Measurements from ENCODE around the gene ADGRD1.
"Not testable (repeated sequence)": the region's sequence is repeated elsewhere in the genome, so short reads cannot be mapped to it uniquely, and the experiment has no call there.

Gene ADGRD1

GRCh38 chr12:131053567-131053966, 99.9 kb downstream of the ADGRD1 start:
- no peak for DNase-seq (ENCODE audit: low read depth in 3 of 3, low spot score in 1 of 3)

DNA sequence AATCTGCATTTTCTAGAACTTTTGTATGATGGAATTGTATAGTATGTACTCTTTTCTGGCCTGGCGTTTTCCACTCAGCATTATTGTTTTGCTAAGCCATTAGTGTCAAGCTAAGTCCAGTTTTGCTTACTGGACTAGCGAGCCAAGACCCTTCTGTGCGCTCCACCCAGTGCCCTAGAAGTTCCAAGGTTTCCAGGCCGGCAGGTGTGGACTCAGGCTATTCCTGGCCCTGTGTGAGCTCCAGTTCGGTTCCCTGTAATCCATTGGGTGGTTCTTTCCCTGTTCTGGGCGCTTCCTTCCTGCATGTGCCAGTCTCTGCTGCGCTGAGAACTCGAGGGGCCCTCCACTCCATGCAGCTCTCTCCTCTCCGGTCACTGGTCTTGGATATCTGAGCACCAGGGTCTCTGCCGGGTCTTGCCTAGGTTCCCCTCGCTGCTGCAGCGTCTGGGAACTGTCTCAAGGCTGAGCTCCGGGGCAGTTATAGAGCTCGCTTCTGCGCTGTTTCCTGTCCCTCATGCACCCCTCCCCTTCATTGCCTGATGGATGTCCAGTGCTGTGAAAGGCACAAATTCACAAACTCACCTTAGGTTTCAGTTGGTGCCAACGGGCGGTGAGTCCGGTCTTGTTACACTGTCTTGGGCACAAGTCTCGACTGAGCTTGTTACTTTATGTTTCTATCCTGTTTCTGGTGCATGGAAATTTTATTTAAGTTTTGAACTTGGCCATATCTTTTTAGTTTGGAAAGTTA, 100.8 kb downstream of the ADGRD1 start:
- no peak for DNase-seq (ENCODE audit: low read depth in 3 of 3, low spot score in 1 of 3)

GRCh38 chr12:131055093-131055465, 101.4 kb downstream of the ADGRD1 start:
- DNase-seq (ENCODE audit: low read depth in 3 of 3, low spot score in 1 of 3): no peak

- no peak for DNase-seq (ENCODE audit: low read depth in 3 of 3, low spot score in 1 of 3)
Observed at GRCh38 chr12:131055596-131056233, 102.0 kb downstream of the ADGRD1 start.

- no peak for DNase-seq (ENCODE audit: low read depth in 3 of 3, low spot score in 1 of 3)
Observed at GRCh38 chr12:131056626-131057025, 102.9 kb downstream of the ADGRD1 start.

DNA sequence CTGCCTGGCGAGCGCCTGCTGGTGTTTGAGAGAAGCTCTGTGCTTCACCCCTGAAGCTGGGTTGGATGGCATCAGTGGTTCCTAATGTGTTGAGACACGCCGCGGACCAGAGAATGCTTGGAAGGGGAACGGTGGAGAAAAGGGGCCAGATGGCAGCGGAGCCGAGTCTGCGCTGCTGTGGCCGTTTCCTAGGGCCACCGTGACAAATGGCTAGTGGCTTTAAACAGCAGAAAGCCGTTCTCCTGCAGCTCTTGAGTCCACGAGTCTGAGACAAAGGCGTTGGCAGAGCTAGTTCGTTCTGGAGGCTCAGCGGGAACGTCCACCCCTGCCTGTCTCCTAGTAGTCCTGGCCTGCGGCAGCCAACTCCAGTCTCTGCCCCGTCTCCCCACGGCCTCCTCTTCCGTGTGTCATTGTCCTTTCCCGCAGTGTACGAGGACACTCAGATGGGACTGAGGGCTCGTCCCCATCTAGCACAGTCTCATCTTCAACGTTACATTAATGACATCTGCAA, 103.6 kb downstream of the ADGRD1 start:
- DNase-seq (ENCODE audit: low read depth in 3 of 3, low spot score in 1 of 3): no peak

GRCh38 chr12:131057722-131058515, 104.2 kb downstream of the ADGRD1 start:
- DNase-seq (ENCODE audit: low read depth in 3 of 3, low spot score in 1 of 3): no peak

- no peak for DNase-seq (ENCODE audit: low read depth in 3 of 3, low spot score in 1 of 3)
Observed at GRCh38 chr12:131058700-131059099, 105.0 kb downstream of the ADGRD1 start.

DNA sequence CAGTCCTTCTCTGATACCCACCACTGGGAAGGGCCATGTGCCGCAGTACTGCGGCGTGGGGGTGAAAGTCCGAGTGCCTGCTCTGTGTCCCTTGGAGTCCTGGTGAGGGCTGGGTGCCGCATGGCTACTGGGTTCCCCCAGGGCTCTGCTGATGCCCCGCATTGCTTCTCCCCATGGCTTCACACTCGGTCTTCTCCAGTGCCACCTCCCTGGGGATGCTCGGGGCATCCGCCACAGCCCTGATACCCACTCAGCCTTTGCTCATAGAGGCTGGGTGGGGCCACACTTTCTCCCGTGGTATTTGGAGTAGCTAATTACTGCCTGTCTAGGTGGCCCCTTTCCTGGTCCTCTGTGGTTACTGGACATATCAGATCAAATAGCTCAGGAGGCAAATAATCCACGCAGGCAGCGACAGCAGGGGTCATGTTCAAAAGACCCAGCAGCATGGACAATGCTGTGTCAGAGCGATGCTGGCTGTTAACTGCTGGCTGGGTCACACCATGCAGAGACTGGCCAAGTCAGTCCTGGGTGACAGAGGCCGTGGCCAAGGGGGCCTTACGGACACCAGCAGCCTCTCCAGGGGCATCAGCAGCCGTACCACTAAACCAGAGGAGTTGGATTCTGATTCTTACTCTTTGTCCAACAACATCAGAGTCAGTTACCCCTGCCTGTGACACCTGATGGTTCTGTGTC, 106.5 kb downstream of the ADGRD1 start:
- DNase-seq (ENCODE audit: low read depth in 3 of 3, low spot score in 1 of 3): no peak

GRCh38 chr12:131061041-131061806, 107.5 kb downstream of the ADGRD1 start:
- DNase-seq (ENCODE audit: low read depth in 3 of 3, low spot score in 1 of 3): no peak

DNA sequence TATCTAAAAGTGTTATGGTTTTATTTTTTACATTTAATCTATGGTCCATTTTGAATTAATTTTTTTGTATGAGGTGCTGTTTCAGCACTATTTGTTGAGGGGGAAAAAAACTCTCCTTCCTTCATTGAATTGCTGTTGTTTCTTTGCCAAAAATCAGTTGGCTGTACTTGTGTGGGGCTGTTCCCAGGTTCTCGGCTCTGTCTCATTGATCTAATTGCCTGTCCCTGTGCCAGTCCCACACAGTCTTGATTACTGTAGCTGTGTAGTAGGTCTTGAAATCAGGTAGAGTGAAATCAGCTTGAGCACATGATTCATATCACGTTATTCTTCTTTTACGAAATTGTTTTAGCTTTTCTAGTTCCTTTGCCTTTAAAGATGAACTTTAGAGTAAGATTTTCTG, 109.7 kb downstream of the ADGRD1 start:
- DNase-seq (ENCODE audit: low read depth in 3 of 3, low spot score in 1 of 3): no peak

DNA sequence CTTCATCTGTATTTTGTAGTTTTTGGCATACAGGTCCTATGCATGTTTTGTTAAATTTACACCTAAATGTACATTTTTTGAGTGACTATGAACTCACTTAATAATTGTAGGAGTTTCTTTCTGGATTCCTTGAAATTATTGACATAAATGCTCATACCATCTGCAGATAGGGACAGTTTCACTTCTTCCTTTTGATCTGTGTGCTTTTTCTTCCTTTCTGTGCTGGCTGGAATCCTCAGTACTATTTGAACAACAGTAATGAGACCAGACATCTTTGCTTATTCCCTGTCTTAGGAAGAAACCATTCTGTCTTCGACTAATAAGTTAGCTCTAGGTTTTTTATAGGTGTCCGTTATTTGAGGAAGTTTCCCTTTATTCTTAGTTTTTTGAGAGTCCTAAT, 110.3 kb downstream of the ADGRD1 start:
- DNase-seq (ENCODE audit: low read depth in 3 of 3, low spot score in 1 of 3): no peak

- DNase-seq (ENCODE audit: low read depth in 3 of 3, low spot score in 1 of 3): no peak
Observed at GRCh38 chr12:131065279-131065678, 111.6 kb downstream of the ADGRD1 start.

DNA sequence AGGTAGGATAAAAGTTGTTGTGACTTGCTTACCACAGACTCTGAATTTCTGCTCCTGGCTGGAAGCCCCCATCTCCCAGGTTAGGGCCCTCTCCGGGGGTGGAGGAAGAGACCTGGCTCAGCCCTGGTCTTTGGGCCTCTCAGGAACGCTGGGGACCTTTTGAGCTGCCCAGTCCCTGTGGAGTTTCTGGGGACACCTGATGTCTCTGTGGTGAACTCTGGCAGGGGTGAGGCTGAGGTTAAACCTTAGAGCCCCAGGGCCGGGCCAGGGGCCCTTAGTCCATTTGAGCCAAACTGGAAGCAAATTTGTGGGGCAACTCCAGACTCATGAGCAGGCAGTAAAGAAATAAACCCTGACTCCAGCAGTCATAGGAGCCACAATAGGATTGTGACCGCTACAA, 112.1 kb downstream of the ADGRD1 start:
- DNase-seq (ENCODE audit: low read depth in 3 of 3, low spot score in 1 of 3): no peak

GRCh38 chr12:131066207-131066885, 112.6 kb downstream of the ADGRD1 start:
- DNase-seq (ENCODE audit: low read depth in 3 of 3, low spot score in 1 of 3): no peak

GRCh38 chr12:131066886-131067490, 113.3 kb downstream of the ADGRD1 start:
- DNase-seq (ENCODE audit: low read depth in 3 of 3, low spot score in 1 of 3): no peak

DNA sequence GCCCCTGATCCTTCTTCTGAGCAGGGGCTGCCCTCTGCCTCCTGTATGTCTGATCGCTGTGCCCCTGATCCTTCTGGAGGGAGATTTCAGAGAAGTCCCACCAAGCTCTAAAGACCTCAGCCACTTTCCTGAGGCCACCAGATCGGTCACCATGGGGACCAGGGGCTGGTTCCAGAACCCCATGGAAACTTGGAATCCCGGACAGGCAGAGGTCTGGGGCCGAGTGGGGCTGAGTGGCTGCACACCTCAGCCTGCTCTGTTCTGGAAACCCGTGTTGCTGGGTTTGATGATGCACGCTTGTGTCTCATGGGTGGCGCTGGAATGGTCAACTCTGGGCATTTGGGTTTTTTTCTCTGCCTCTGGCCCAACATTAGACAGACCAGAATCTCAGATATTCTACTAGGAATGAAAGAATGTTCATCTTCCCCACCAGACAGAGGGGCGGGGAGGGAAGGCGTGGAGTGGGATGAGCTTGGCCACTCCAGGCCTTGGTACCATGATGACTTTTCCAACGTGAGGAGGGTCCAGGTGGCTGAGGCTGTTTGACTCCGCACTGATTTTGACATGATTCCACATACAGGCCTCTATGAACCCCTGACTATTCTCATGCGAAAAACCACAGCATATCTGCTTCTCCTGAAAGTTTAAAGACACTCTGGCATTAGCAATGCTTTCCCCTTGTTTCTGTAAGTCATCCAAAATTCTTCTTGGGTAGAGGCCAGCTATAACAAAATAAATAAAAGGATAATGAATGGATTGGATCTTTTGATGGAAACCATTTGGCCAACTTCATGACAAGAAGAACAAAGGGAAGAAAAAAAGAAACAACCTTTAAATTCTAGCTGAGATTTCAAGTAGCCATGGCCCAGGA, 114.5 kb downstream of the ADGRD1 start:
- DNase-seq (ENCODE audit: low read depth in 3 of 3, low spot score in 1 of 3): no peak

DNA sequence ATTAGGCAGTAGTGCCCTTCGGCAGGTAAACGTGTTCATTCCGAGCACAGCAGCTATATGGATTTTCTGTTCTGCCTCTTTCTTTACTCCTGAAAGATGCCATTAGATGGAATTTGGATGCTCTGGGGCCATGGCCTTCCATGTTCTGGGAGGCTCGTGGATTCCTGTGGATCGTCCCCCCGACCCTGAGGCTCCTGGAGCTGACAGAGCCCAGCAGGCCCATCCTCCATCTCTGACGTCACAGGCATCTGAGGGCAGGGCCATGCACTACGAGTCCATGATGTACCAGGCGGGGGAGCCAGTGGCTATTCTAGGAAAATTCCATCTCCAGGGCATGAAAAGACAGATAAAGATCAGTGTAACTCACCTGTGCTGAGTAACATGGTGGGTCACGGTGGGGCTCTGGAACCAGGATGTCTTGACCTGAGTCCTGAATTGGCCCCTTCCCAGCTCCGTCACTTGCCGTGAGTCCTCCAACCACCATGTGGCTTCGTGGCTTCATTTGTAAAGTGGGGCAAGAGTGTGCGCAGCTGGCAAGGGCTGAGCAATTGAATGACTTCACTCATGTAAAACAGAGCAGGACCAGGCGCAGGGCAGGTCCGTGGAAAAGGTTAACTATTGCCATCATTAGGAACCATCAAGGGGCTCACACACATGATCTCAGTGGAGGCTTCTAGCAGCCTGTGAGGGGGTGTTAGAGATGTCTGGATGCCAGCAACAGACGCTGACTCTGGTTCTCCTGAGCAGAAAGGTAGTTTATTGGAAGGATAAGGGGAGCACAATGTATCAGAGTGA, 115.4 kb downstream of the ADGRD1 start:
- DNase-seq (ENCODE audit: low read depth in 3 of 3, low spot score in 1 of 3): not testable (repeated sequence)

Data from stimulated activated CD4-positive, alpha-beta T cell treated with anti-CD3 and anti-CD28 coated beads, TNF-alpha, amount 100 ng/mL, for 1 hour (primary cell).